Sigmoid colon (tissue), 4 donors: ENCODE data around the gene SRRM3.
"Not testable (repeated sequence)": the region's sequence is repeated elsewhere in the genome, so short reads cannot be mapped to it uniquely, and the experiment has no call there.

Source experiments
- CTCF ChIP-seq, 4 experiments: fragments of 450-650 bp in 3 of 4; fragments of 200-600 bp in 1 of 4; IDR thresholded peaks; one replicate each; pipeline ENCODE4 v1.5.1; 2016 to 2019; ENCODE audit warnings: antibody characterized with exemption in 4 of 4, mild to moderate bottlenecking in 3 of 4, moderate library complexity in 2 of 4
- POLR2A ChIP-seq, 2 donors: fragments of 450-650 bp; IDR thresholded peaks; one replicate each; pipeline ENCODE4 v1.6.1; 2016; ENCODE audit warnings: antibody characterized with exemption in 2 of 2, mild to moderate bottlenecking in 2 of 2, moderate library complexity in 2 of 2
- POLR2AphosphoS5 ChIP-seq, 4 donors: sonication (generic); formaldehyde crosslinking; IDR thresholded peaks; one replicate each; pipeline ENCODE4 v1.6.1; 2017; ENCODE audit warnings: antibody characterized with exemption in 4 of 4

- TF ChIP-seq POLR2AphosphoS5, POLR2A, CTCF (IDR thresholded peaks at IDR 0.05): not testable (repeated sequence)
Observed at GRCh38 chr7:76242517-76243063, 40.9 kb downstream of the SRRM3 start.
